ENCODE data around the gene CYP26C1. TPM values are rescaled to one million over a fixed set of nuclear protein-coding genes. Genes with fewer than 3 reads are reported as not detected.
"Not testable (repeated sequence)": the region's sequence is repeated elsewhere in the genome, so short reads cannot be mapped to it uniquely, and the experiment has no call there.

Gene CYP26C1
- total RNA-seq, 2 donors from 2014 or later = 0.05 TPM; not detected in 1

GRCh38 chr10:93097386-93097785 is 36.8 kb downstream of the CYP26C1 start:
- no peak for ATAC-seq
- DNase-seq = no peak
- intact Hi-C loops (cut with DNase I) = no loop called here

GRCh38 chr10:93098816-93099215 is 38.2 kb downstream of the CYP26C1 start:
- DNase-seq (no peak), ATAC-seq (no peak)
- intact Hi-C loops (cut with DNase I) = no loop called here

- DNase-seq (no peak), ATAC-seq (no peak)
- intact Hi-C loops (cut with DNase I) = no loop called here
Measured at GRCh38 chr10:93099670-93100069, 39.1 kb downstream of the CYP26C1 start.

GRCh38 chr10:93101148-93101547 is 40.5 kb downstream of the CYP26C1 start:
- intact Hi-C loops (cut with DNase I); ATAC-seq; DNase-seq: not testable (repeated sequence)

GRCh38 chr10:93103953-93104352 is 43.4 kb downstream of the CYP26C1 start:
- no peak for DNase-seq
- ATAC-seq = no peak
- intact Hi-C loops (cut with DNase I) = no loop called here

GRCh38 chr10:93106631-93107072 is 46.1 kb downstream of the CYP26C1 start:
- intact Hi-C loops (cut with DNase I) = no loop called here
- ATAC-seq (no peak), DNase-seq (no peak)

GRCh38 chr10:93110472-93111146 is 50.0 kb downstream of the CYP26C1 start:
- intact Hi-C loops (cut with DNase I) = loop anchor here in 1 of 2 donors (10.0 kb wide), 1 partner anchor 244 kb away; no protein-coding TSS in a partner anchor
- ATAC-seq (no peak), DNase-seq (no peak)

- no peak for ATAC-seq
- intact Hi-C loops (cut with DNase I) = loop anchor here in 1 of 2 donors (10.0 kb wide), 1 partner anchor 242 kb away; no protein-coding TSS in a partner anchor
- no peak for DNase-seq
Measured at GRCh38 chr10:93113042-93113441, 52.4 kb downstream of the CYP26C1 start.

GRCh38 chr10:93115661-93116383 is 55.2 kb downstream of the CYP26C1 start:
- intact Hi-C loops (cut with DNase I) = loop anchor here (1.0 to 10.0 kb wide), 3 partner anchors 171 to 239 kb away; no protein-coding TSS in a partner anchor
- peak; percentile 41 to 53 for ATAC-seq
- DNase-seq = peak; percentile 72

Other genes starting within 250 kb of the CYP26C1 start
- 10 to 100 TPM in 1 of 2 donors, 1 to 10 TPM in 1; 9.7 to 13.4 TPM for gene EXOC6, start 212.3 kb upstream of the CYP26C1 start, total RNA-seq
- gene CYP26A1, start 13.1 kb downstream of the CYP26C1 start, total RNA-seq = under 1 TPM in 1 of 2 donors, not detected in 1; 0.29 TPM